ENCODE results near the gene TFRC.
"Not testable (repeated sequence)": the region's sequence is repeated elsewhere in the genome, so short reads cannot be mapped to it uniquely, and the experiment has no call there.

TFRC gene

GRCh38 chr3:196002721-196003120, 79.2 kb downstream of the TFRC start:
- not testable (repeated sequence) for DNase-seq

DNA sequence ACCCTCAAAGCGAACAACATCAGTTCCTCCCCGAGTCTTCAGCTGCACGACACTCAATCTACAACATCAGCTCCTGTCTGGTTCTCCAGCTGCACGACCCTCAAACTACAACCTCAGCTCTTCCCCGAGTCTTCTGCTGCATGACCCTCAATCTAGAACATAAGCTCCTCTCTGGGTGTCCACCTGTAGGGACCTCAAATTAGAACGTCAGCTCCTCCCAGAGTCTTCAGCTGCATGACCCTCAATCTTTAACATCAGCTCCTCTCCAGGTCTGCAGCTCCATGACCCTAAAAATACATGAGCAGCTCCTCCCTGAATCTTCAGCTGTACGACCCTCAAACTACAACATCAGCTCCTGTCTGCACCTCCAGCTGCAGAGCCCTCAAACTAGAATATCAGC, 80.7 kb downstream of the TFRC start:
- DNase-seq, result not testable (repeated sequence)

DNA sequence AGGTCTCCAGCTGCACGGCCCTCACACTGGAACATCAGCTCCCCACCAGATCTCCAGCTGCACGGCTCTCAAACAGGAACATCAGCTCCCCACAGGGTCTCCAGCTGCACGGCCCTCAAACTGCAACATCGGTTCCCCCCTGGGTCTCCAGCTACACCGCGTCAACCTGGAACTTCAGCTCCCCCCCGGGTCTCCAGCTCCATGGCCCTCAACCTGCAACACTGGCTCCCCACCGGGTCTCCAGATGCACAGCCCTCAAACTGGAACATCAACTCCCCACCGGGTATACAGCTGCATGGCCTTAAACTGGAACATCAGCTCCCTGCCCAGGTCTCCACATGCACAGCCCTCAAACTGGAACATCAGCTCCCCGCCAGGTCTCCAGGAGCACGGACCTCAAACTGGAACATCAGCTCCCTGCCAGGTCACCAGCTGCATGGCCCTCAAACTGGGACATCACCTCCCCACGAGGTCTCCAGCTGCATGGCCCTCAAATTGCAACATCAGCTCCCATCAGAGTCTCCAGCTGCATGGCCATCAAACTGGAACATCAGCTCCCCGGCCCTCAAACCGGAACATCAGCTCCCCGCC, 81.4 kb downstream of the TFRC start:
- DNase-seq, result not testable (repeated sequence)

DNA sequence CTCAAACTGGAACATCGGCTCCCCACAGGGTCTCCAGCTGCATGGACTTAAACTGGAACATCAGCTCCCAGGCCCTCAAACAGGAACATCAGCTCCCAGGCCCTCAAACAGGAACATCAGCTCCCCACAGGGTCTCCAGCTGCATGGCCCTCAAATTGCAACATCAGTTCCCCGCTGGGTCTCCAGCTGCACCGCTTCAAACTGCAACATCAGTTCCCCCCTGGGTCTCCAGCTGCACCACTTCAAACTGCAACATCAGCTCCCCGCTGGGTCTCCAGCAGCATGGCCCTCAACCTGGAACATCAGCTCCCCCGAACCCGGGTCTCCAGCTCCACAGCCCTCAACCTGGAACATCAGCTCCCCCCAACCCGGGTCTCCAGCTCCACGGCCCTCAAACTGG, 82.0 kb downstream of the TFRC start:
- DNase-seq, result no peak
